Lower lobe of right lung (tissue), 2 donors: ENCODE results near the gene CCNJL. TPM values are rescaled to one million over a fixed set of nuclear protein-coding genes. Genes with fewer than 3 reads are reported as not detected.

Source experiments
- ATAC-seq, 2 donors: fragments of 200-7000 bp; cut with Tn5 transposase; one replicate each; pipeline ENCODE4 v1.9.1; 2020 to 2022; ENCODE audit warnings: mild to moderate bottlenecking in 2 of 2, moderate library complexity in 2 of 2
- DNase-seq: peaks from one replicate; pipeline ENCODE4 v3.0.0-alpha.2; 2020
- H3K27ac ChIP-seq: fragments of 200-600 bp; one replicate; pipeline ENCODE4 v1.8.0; 2022
- H3K27me3 ChIP-seq: fragments of 200-600 bp; one replicate; pipeline ENCODE4 v1.8.0; 2022; ENCODE audit warnings: low read depth
- H3K36me3 ChIP-seq: fragments of 200-600 bp; one replicate; pipeline ENCODE4 v1.8.0; 2022; ENCODE audit warnings: mild to moderate bottlenecking
- H3K4me1 ChIP-seq: fragments of 200-600 bp; one replicate; pipeline ENCODE4 v1.8.0; 2022
- H3K4me3 ChIP-seq: fragments of 200-600 bp; one replicate; pipeline ENCODE4 v1.8.0; 2022; ENCODE audit warnings: mild to moderate bottlenecking
- H3K9me3 ChIP-seq: fragments of 200-600 bp; one replicate; pipeline ENCODE4 v1.8.0; 2022
- CTCF ChIP-seq: fragments of 200-600 bp; IDR thresholded peaks from one replicate; pipeline ENCODE4 v1.8.0; 2022; ENCODE audit warnings: antibody characterized with exemption, mild to moderate bottlenecking
- intact Hi-C: fragments of 100-400 bp; cut with DNase I; formaldehyde crosslinking; loops from one replicate; pipeline ENCODE4 v1.11.0; 2022
- total RNA-seq: library from RNA; stranded (reverse); fragmentation: NEBNext Ultra II Directional; extraction: Animal tissue kit (Norgen Biotek cat#: 25700); gene quantifications from one replicate; pipeline ENCODE4 v1.2.1, GENCODE V29; 2021
- donor health status: DM: no; HTN: yes; CAD: no; lungs with severe emphysema.

CCNJL gene
- total RNA-seq, 1 donor from 2014 or later, result 15.5 TPM

DNA sequence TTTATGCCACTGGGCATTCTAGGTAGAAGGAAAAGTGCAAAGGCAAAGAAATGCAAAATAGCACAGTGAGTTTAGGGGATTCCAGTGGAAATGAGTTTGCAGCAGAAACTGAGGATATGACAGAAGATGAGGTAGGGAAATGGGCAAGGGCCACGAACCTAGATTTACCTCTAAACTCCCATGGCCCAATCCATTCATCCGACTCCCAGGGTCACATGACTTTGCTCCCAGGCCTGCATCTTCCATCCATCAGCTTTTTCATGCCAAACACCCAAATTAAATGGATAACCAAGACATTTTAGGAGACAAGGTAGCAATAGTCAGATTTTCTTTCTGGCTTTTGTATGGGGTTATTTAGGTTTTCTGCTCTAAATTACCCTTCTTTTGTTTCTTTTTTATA, 105.3 kb downstream of the CCNJL start:
- DNase-seq, result no peak
- no peak overlapping the region for H3K4me3 ChIP-seq
- H3K36me3 ChIP-seq, result no peaks in the 10 kb centered on the region
- ATAC-seq, result no peak
- no peaks in the 10 kb centered on the region for H3K27me3 ChIP-seq
- intact Hi-C loops, result no loop called here
- no peak overlapping the region for H3K27ac ChIP-seq
- no peaks in the 10 kb centered on the region for H3K9me3 ChIP-seq
- TF ChIP-seq CTCF, result no peak
- no peaks in the 10 kb centered on the region for H3K4me1 ChIP-seq

Other genes starting within 250 kb of the CCNJL start
- 27.0 TPM for gene PWWP2A, start 193.1 kb downstream of the CCNJL start, total RNA-seq
- gene FABP6, start 83.1 kb downstream of the CCNJL start, total RNA-seq, result 4.9 TPM
- 1.6 TPM for gene C1QTNF2, start 58.1 kb upstream of the CCNJL start, total RNA-seq
- gene FAM200C, start 87.5 kb upstream of the CCNJL start, total RNA-seq, result 6.1 TPM
- 55.1 TPM for gene SLU7, start 106.5 kb upstream of the CCNJL start, total RNA-seq
- 9.1 TPM for gene PTTG1, start 109.3 kb upstream of the CCNJL start, total RNA-seq